NCI-H345 treated with DMSO at 0.1 percent for 48 hours (cell line): ENCODE data around the gene UNC119.

Source experiments
- DNase-seq: peaks from one replicate; lab custom pipeline; 2025; ENCODE audit not compliant: unreplicated experiment; lab: John Stamatoyannopoulos, UW

UNC119 gene

GRCh38 chr17:28545141-28545503 is 7.3 kb downstream of the UNC119 start:
- DNase-seq: no peak

DNA sequence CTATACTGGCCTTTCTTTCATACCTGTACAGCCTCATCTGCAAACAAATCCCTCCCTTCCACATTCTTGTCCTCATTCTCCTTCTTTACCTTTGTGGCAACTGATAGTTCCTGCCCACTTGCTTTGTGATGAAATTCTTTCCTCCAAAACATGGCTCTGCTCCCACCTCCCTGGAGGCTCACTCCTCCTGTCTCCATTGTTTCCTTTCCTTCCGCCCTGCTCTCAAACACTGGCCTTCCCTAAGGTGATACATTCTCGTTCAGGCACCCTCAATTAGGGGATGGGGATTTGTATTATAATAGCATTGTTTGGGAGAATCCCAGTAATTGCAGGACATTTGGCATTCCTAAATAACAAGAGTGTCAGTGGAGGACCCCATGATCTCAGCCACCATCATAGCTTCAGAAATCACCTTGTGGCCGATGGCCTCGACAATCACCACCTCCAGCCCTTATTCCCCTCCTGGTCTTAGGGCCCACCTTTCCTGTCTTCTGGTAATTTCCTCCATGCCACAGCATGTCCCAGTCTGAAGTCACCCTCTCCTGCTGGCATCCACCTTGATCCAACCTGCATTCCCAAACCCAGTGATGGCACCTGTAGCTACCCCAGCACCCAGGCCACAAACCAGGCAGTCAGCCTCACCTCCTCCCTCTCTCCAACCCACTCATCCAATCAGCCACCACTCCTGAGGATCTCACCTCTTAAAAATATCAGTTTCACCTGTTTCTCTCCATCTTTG is 7.9 kb downstream of the UNC119 start:
- no peak for DNase-seq

- DNase-seq: no peak
These were observed 11.0 kb downstream of the UNC119 start for GRCh38 chr17:28541439-28541838.

- DNase-seq: no peak
These were observed 12.2 kb downstream of the UNC119 start for GRCh38 chr17:28540231-28540630.

- DNase-seq: no peak
These were observed 14.0 kb downstream of the UNC119 start for GRCh38 chr17:28538296-28538895.

GRCh38 chr17:28537219-28537610 is 15.2 kb downstream of the UNC119 start:
- no peak for DNase-seq

DNA sequence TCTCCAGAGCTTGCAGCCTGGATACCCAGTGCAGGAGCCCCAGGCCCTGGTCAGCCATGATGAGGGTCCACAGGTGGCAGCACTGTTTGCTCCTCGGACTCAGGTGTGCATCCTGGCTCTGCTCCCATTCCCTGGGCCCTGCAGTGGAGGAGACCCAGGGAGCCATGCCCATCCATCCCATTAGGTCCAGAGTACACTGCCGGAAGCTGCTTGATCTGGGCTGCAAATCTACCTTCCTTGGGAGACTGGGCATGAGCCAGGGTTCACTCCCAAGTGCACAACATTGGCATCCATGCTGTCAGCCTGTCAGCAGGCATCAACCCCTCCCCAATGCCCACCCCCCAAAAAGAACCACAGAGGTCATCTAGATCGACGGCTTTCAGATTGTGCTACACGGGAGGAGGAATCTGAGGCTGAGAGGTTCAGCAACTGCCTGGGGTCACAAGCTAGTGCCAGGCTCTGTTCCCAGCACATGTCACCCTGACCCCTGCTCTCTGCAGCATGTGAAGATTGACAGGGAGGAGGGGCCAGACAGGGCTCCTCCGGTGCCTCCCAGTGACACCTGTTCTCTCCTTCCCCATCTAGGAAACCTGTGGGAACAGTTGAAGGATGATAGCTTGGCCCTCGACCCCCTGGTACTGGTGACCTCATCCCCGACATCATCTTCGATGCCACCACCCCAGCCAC is 15.7 kb downstream of the UNC119 start:
- no peak for DNase-seq

DNA sequence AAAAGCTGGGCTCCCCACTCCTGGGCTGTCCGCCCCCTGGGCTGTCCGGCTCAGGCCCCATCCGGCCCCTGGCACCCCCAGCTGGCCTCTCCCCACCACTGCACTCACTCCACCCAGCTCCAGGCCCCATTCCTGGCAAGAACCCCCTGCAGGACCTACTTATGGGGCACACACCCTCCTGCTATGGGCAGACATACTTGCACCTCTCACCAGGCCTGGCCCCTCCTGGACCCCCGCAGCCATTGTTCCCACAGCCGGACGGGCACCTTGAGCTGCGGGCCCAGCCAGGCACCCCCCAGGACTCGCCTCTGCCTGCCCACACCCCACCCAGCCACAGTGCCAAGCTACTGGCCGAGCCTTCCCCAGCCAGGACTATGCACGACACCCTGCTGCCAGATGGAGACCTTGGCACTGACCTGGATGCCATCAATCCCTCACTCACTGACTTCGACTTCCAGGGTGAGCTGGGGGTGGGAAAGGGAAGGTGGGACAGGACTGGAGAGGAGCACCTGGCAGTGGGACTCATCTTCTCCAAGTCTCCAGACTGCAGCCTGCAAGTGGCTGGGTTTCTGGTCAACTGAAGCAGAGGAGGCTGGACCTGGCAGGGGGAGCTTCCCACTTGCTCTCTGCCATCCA is 17.6 kb downstream of the UNC119 start:
- no peak for DNase-seq

DNA sequence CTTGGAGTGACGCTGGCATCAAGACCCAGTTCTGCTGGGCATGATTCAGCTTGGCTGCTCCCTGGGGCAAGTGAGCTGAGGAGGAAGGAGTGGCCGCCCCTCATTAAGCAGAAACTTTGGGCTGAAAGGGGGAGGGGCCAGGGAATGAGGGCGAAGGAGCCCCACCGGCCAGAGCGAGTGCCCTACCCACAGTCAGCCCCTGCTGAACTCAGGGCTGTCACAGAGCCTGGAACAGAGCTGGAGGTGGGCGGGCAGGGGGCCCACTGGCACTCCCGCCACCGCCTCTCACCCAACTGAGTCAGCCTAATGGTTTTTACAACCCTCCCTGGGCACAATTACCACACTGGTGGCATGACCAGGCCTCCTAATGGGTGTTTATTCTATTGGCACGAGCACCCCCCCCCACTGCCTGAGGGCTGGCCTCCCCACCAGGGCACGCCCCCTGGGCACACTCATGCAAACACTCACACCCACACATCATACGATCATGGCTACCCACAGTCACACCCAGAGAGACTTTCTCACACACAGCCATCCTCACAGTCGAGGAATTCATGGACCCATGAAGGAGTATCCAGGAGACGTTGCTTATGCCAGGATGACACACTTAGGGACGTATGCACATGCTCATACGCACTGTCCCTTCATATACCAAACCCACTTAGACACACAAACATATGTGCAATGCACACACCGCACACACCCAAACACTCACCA is 19.2 kb downstream of the UNC119 start:
- DNase-seq: no peak

- no peak for DNase-seq
These were observed 20.1 kb downstream of the UNC119 start for GRCh38 chr17:28532050-28532960.

DNA sequence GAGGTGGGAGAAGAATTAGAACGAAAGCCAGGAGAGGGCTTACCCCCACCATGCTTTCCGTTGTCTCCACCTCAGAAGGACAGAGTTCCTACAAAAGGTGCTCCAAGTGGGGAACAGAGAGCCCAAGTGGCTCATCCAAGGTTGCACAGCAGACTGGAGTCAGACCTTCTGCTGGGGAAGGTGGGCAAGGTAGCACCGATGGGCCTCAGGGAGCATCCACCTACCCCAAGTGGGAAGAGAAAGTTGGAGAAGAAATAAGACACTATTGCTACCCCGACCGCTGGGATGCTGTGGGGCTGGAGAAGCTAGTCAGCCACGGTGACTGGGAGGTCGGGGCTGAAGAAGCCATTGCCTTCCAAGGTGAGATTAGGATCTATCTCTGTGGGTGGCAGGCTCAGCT is 21.5 kb downstream of the UNC119 start:
- no peak for DNase-seq

DNA sequence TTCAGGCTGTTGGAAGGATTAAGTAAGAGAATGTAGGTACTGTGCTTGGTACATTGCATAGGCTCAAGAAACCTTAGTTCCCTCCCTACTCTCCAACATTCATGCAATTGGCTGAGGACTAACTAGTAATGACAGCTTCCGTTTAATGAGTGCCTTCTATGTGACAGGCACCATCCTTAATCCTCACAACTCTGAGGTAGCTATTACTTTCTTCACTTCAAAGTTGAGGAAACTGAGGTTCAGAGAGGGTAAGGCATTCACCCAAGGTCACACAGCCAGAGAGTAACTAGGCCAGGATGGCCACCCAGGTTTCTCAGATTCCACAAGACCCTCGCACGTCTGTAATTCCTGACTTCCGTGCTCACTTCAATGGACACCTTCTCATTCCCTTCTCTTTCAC is 22.2 kb downstream of the UNC119 start:
- no peak for DNase-seq

GRCh38 chr17:28529013-28529400 is 23.4 kb downstream of the UNC119 start:
- DNase-seq: no peak

- no peak for DNase-seq
These were observed 24.0 kb downstream of the UNC119 start for GRCh38 chr17:28528327-28529012.

- DNase-seq: no peak
These were observed 24.6 kb downstream of the UNC119 start for GRCh38 chr17:28527859-28528258.

DNA sequence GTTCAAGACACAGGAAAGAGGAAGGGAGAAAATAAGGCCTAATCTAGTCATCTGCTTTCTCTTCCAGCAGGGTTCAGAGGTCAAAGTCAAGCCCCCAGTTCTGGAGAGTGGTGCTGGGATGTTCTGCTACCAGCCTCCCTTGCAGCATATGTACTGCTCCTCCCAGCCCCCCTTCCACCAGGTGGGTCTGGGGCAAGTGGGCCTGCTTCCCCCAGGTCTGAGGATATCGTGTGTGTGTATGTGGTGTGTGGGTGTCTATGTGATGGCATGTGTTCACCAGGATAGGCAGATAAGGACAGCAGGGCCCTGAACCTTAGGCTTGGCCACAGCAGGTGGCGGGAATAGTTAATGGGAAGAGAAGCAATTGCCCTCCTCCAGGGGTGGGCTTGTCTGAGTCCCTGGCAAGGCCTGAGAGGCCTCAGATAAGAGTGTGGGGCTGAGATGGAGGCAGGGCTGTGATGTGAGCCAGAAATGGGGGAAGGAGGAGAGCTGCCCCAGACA is 25.2 kb downstream of the UNC119 start:
- no peak for DNase-seq

- no peak for DNase-seq
These were observed 26.0 kb downstream of the UNC119 start for GRCh38 chr17:28526381-28526780.

- DNase-seq: no peak
These were observed 27.7 kb downstream of the UNC119 start for GRCh38 chr17:28524476-28525424.
